ENCODE data around the gene VDAC1.

GRCh38 chr5:133962131-133962530 is 42.6 kb downstream of the VDAC1 start:
- no peak for TF ChIP-seq REST (IDR thresholded peaks at IDR 0.05; ENCODE audit: insufficient read depth in 1 of 2, low read depth in 2 of 2, low read length in 1 of 2)
- TF ChIP-seq CTCF (IDR thresholded peaks at IDR 0.05) = no peak
- TF ChIP-seq POLR2AphosphoS5 (IDR thresholded peaks at IDR 0.05; ENCODE audit: low read depth, low read length) = no peak
- TF ChIP-seq TCF7L2 (IDR thresholded peaks at IDR 0.05; ENCODE audit: low read depth, low read length) = no peak
- TF ChIP-seq SIN3A (IDR thresholded peaks at IDR 0.05; ENCODE audit: borderline replicate concordance, insufficient read depth, low read depth, low read length) = no peak
